H9 (cell line): ENCODE results near the gene SBNO1. TPM values are rescaled to one million over a fixed set of nuclear protein-coding genes. Genes with fewer than 3 reads are reported as not detected.

Source experiments
- DNase-seq: peaks from one replicate; pipeline ENCODE4 v3.0.0-alpha.2; 2017
- H2AFZ ChIP-seq: one replicate; pipeline ENCODE4 v1.6.1; 2013; ENCODE audit warnings: mild to moderate bottlenecking, low read length, control low read depth, moderate library complexity
- H2AK5ac ChIP-seq: 2 replicates; pipeline ENCODE4 v1.6.1; 2013; ENCODE audit warnings: low read length, control low read depth, mixed read lengths; ENCODE audit not compliant: insufficient read length
- H2BK120ac ChIP-seq: one replicate; pipeline ENCODE4 v1.6.1; 2013; ENCODE audit warnings: low read depth, mild to moderate bottlenecking, low read length, control low read depth, inconsistent platforms; ENCODE audit not compliant: poor library complexity, severe bottlenecking
- H2BK12ac ChIP-seq: 2 replicates; pipeline ENCODE4 v1.6.1; 2013; ENCODE audit warnings: low read length, control low read depth, mixed read lengths, low read depth; ENCODE audit not compliant: insufficient read length
- H2BK15ac ChIP-seq: 2 replicates; pipeline ENCODE4 v1.6.1; 2013; ENCODE audit warnings: low read depth, low read length, control low read depth
- H2BK20ac ChIP-seq: one replicate; pipeline ENCODE4 v1.6.1; 2013; ENCODE audit warnings: low read depth, mild to moderate bottlenecking, low read length, control low read depth, inconsistent platforms; ENCODE audit not compliant: poor library complexity, severe bottlenecking
- H2BK5ac ChIP-seq: 2 replicates; pipeline ENCODE4 v1.6.1; 2013; ENCODE audit warnings: low read length, control low read depth, mixed read lengths; ENCODE audit not compliant: insufficient read length
- H3K14ac ChIP-seq: 2 replicates; pipeline ENCODE4 v1.6.1; 2013; ENCODE audit warnings: low read length, control low read depth; ENCODE audit not compliant: insufficient read depth
- H3K18ac ChIP-seq: 2 replicates; pipeline ENCODE4 v1.6.1; 2013; ENCODE audit warnings: low read depth, mild to moderate bottlenecking, mixed read lengths, low read length, control low read depth; ENCODE audit not compliant: insufficient read length
- H3K23ac ChIP-seq: 2 replicates; pipeline ENCODE4 v1.6.1; 2013; ENCODE audit warnings: low read length, control low read depth, mixed read lengths, low read depth; ENCODE audit not compliant: insufficient read length
- H3K23me2 ChIP-seq: 2 replicates; pipeline ENCODE4 v1.6.1; 2013; ENCODE audit warnings: low read depth, mild to moderate bottlenecking, mixed read lengths, low read length, control low read depth; ENCODE audit not compliant: insufficient read length, poor library complexity, severe bottlenecking
- H3K27ac ChIP-seq: 2 replicates; pipeline ENCODE4 v1.5.1; 2013; ENCODE audit warnings: low read length, control low read depth, mixed read lengths, low read depth; ENCODE audit not compliant: insufficient read length
- H3K27me3 ChIP-seq: 2 replicates; pipeline ENCODE4 v1.6.1; 2013; ENCODE audit warnings: low read length, control low read depth, inconsistent platforms; ENCODE audit not compliant: insufficient read depth
- H3K4ac ChIP-seq: 2 replicates; pipeline ENCODE4 v1.6.1; 2013; ENCODE audit warnings: low read depth, mild to moderate bottlenecking, control low read depth, inconsistent platforms, low read length, moderate library complexity
- H3K4me1 ChIP-seq: 2 replicates; pipeline ENCODE4 v1.6.1; 2013; ENCODE audit warnings: low read length, control low read depth, inconsistent platforms; ENCODE audit not compliant: insufficient read depth
- H3K4me2 ChIP-seq: 2 replicates; pipeline ENCODE4 v1.6.1; 2013; ENCODE audit warnings: low read length, control low read depth, mixed read lengths; ENCODE audit not compliant: insufficient read length, insufficient read depth
- H3K56ac ChIP-seq: 2 replicates; pipeline ENCODE4 v1.6.1; 2013; ENCODE audit warnings: low read depth, mild to moderate bottlenecking, mixed read lengths, low read length, control low read depth; ENCODE audit not compliant: insufficient read length
- H3K79me1 ChIP-seq: 2 replicates; pipeline ENCODE4 v1.6.1; 2013; ENCODE audit warnings: low read depth, mild to moderate bottlenecking, moderate library complexity, low read length, control low read depth, inconsistent platforms; ENCODE audit not compliant: insufficient read depth, poor library complexity, severe bottlenecking
- H3K79me2 ChIP-seq: 2 replicates; pipeline ENCODE4 v1.6.1; 2013; ENCODE audit warnings: low read length, control low read depth, inconsistent platforms; ENCODE audit not compliant: insufficient read depth
- H3K9ac ChIP-seq: 2 replicates; pipeline ENCODE4 v1.6.1; 2013; ENCODE audit warnings: low read length, control low read depth, mixed read lengths; ENCODE audit not compliant: insufficient read length; ENCODE audit errors: extremely low read depth
- H3K9me3 ChIP-seq: one replicate; pipeline ENCODE4 v1.6.1; 2013; ENCODE audit warnings: low read depth, low read length, inconsistent platforms; ENCODE audit not compliant: control insufficient read depth
- H3T11ph ChIP-seq: one replicate; pipeline ENCODE4 v1.6.1; 2013; ENCODE audit warnings: mild to moderate bottlenecking, low read length, control low read depth, inconsistent platforms
- H4K20me1 ChIP-seq: one replicate; pipeline ENCODE4 v1.6.1; 2013; ENCODE audit not compliant: control insufficient read depth, insufficient read length, insufficient read depth
- H4K5ac ChIP-seq: 2 replicates; pipeline ENCODE4 v1.6.1; 2013; ENCODE audit warnings: low read depth, mild to moderate bottlenecking, mixed read lengths, low read length, control low read depth; ENCODE audit not compliant: insufficient read length
- H4K8ac ChIP-seq: replicated peaks from 2 replicates; pipeline ENCODE4 v1.6.1; 2013; ENCODE audit warnings: low read length, control low read depth, mixed read lengths, low read depth; ENCODE audit not compliant: insufficient read length
- H4K91ac ChIP-seq: 2 replicates; pipeline ENCODE4 v1.6.1; 2013; ENCODE audit warnings: low read depth, mild to moderate bottlenecking, moderate library complexity, mixed read lengths, low read length, control low read depth; ENCODE audit not compliant: insufficient read length
- H3K27ac Mint-ChIP-seq, 3 experiments: 2 replicates in 2 of 3; 3 replicates in 1 of 3; pipeline ENCODE4 v1.8.0; 2020 to 2021; ENCODE audit warnings: mixed read lengths in 3 of 3, mild to moderate bottlenecking in 1 of 3, moderate library complexity in 1 of 3
- H3K27me3 Mint-ChIP-seq: 2 replicates; pipeline ENCODE4 v1.8.0; 2021; ENCODE audit warnings: low read depth, mild to moderate bottlenecking, moderate library complexity, mixed read lengths
- H3K36me3 Mint-ChIP-seq, 3 experiments: 2 replicates in 2 of 3; 3 replicates in 1 of 3; pipeline ENCODE4 v1.8.0; 2020 to 2021; ENCODE audit warnings: low read depth in 3 of 3, mixed read lengths in 3 of 3; ENCODE audit not compliant: insufficient read depth in 1 of 3
- H3K4me1 Mint-ChIP-seq, 2 experiments: 2 replicates each; pipeline ENCODE4 v1.8.0; 2020; ENCODE audit warnings: mixed read lengths in 2 of 2
- H3K4me3 Mint-ChIP-seq, 2 experiments: 2 replicates in 1 of 2; 3 replicates in 1 of 2; pipeline ENCODE4 v1.8.0; 2020 to 2021; ENCODE audit warnings: mild to moderate bottlenecking in 2 of 2, mixed read lengths in 2 of 2, moderate library complexity in 1 of 2
- H3K9me3 Mint-ChIP-seq, 2 experiments: 2 replicates in 1 of 2; 3 replicates in 1 of 2; pipeline ENCODE4 v1.8.0; 2020; ENCODE audit warnings: mild to moderate bottlenecking in 2 of 2, mixed read lengths in 2 of 2, moderate library complexity in 1 of 2
- WGBS: extraction: QIAGEN DNeasy Blood & Tissue Kit; methylation state at CpG from one replicate; pipeline ENCODE4 v1.1.7; 2013; ENCODE audit warnings: missing lambda C conversion rate, low lambda C conversion rate, mixed read lengths; ENCODE audit not compliant: insufficient read length; ENCODE audit errors: extremely low coverage; 5-methylcytosine and 5-hydroxymethylcytosine counted together
- total RNA-seq: library from RNA; stranded (reverse); gene quantifications from 2 replicates; pipeline ENCODE4 v1.2.1, GENCODE V29; 2021
- TF ChIP-seq, protein P1 (sequence below): fragments of 200-600 bp; sonication (generic); conservative IDR thresholded peaks from 3 replicates; pipeline ENCODE4 v1.8.0; 2021; ENCODE audit warnings: antibody characterized with exemption, mild to moderate bottlenecking

Gene SBNO1
- total RNA-seq, 1 experiment from 2014 or later, result 47.5 TPM

DNA sequence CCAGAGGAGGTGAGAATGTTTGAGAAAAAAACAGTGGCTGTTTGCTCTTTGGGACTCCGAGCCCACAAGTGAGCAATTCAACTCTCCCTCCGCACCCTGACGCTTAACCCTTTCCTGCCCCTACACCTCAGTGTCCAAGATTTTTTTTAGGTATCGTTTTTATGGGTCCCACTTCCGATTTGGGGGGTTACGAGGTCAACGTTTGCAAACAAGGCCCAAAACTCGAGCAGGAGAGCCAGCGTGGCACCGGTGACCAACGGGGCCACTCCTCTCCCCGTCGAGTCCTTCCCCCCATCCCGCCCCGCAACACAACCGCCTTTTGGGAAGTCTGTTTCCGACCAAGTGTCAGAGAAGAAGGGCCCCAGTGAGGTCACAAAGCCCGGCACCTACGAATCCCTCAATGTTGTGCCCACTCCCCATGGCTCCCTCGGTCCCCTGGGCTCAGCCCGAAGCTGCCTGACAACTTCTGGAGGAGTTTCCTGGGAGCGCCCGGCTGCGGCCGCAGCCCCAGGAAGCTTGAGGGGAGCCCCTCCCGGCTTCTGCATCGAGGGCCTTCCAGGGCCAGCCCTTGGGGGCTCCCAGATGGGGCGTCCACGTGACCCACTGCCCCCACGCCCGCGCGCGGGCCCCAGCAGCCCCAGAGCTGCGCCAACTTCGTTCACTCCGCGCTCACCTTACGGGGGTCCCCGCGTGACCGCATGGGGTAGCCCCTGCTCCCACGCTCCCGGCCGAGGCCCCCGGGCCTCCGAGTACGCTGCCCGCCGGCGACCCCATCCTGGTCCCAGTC lies 94.2 kb downstream of the SBNO1 start:
- DNase-seq, result no peak
- Mint-ChIP-seq H3K27me3 (no peaks in the 10 kb centered on the region), H3K36me3 (peaks cover 8 to 37% (median 27%) of the 10 kb centered on the region in 3 experiments), H3K27ac (peak overlapping the region; percentile 95 to 96 (median 96)), H3K4me3 (peak overlapping the region; percentile 91 to 96), H3K4me1 (peaks cover 34 to 35% of the 10 kb centered on the region in 2 experiments), H3K9me3 (peaks cover 0 to 3% of the 10 kb centered on the region in 2 experiments; a peak in 2 of 5 replicates)
- H2BK20ac ChIP-seq, result no peak overlapping the region
- H4K5ac ChIP-seq, result no peak overlapping the region
- H3K4me1 ChIP-seq, result peaks cover 3% of the 10 kb centered on the region; the same call in 1 of the 2 replicates
- no peak overlapping the region for H3K56ac ChIP-seq
- no peak overlapping the region for H3K4ac ChIP-seq
- peaks cover 14% of the 10 kb centered on the region for H3K23me2 ChIP-seq
- H3K27ac ChIP-seq, result no peak overlapping the region
- H4K91ac ChIP-seq, result no peak overlapping the region
- H2BK15ac ChIP-seq, result no peak overlapping the region
- no peaks in the 10 kb centered on the region for H3K9me3 ChIP-seq
- no peak overlapping the region for H2AK5ac ChIP-seq
- TF ChIP-seq, protein P1, sequence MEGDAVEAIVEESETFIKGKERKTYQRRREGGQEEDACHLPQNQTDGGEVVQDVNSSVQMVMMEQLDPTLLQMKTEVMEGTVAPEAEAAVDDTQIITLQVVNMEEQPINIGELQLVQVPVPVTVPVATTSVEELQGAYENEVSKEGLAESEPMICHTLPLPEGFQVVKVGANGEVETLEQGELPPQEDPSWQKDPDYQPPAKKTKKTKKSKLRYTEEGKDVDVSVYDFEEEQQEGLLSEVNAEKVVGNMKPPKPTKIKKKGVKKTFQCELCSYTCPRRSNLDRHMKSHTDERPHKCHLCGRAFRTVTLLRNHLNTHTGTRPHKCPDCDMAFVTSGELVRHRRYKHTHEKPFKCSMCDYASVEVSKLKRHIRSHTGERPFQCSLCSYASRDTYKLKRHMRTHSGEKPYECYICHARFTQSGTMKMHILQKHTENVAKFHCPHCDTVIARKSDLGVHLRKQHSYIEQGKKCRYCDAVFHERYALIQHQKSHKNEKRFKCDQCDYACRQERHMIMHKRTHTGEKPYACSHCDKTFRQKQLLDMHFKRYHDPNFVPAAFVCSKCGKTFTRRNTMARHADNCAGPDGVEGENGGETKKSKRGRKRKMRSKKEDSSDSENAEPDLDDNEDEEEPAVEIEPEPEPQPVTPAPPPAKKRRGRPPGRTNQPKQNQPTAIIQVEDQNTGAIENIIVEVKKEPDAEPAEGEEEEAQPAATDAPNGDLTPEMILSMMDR, result no peak
- no peak overlapping the region for H4K8ac ChIP-seq
- H3K14ac ChIP-seq, result peak overlapping the region; percentile 77
- H4K20me1 ChIP-seq, result no peaks in the 10 kb centered on the region
- H3K9ac ChIP-seq, result peak overlapping the region; percentile 89
- H3K27me3 ChIP-seq, result no peaks in the 10 kb centered on the region
- no peak overlapping the region for H2BK12ac ChIP-seq
- no CpG with 5 or more reads among the region's 51 CpGs for WGBS
- H3K18ac ChIP-seq, result peak overlapping the region; percentile 76
- no peak overlapping the region for H3K23ac ChIP-seq
- H2AFZ ChIP-seq, result no peak overlapping the region
- H3K79me1 ChIP-seq, result no peaks in the 10 kb centered on the region
- H2BK5ac ChIP-seq, result no peak overlapping the region
- peak overlapping the region; percentile 61 for H3K4me2 ChIP-seq
- no peak overlapping the region for H2BK120ac ChIP-seq
- H3K79me2 ChIP-seq, result peaks cover 22% of the 10 kb centered on the region; the same call in 1 of the 2 replicates
- H3T11ph ChIP-seq, result no peak overlapping the region
